Measurements from ENCODE around the gene GRM4. TPM values are rescaled to one million over a fixed set of nuclear protein-coding genes. Genes with fewer than 3 reads are reported as not detected.

The GRM4 gene
- total RNA-seq, 1 donor from 2014 or later: under 0.01 TPM

GRCh38 chr6:34085453-34086170 lies 60.3 kb downstream of the GRM4 start:
- no peak for DNase-seq (ENCODE audit: low read depth in 2 of 2)

DNA sequence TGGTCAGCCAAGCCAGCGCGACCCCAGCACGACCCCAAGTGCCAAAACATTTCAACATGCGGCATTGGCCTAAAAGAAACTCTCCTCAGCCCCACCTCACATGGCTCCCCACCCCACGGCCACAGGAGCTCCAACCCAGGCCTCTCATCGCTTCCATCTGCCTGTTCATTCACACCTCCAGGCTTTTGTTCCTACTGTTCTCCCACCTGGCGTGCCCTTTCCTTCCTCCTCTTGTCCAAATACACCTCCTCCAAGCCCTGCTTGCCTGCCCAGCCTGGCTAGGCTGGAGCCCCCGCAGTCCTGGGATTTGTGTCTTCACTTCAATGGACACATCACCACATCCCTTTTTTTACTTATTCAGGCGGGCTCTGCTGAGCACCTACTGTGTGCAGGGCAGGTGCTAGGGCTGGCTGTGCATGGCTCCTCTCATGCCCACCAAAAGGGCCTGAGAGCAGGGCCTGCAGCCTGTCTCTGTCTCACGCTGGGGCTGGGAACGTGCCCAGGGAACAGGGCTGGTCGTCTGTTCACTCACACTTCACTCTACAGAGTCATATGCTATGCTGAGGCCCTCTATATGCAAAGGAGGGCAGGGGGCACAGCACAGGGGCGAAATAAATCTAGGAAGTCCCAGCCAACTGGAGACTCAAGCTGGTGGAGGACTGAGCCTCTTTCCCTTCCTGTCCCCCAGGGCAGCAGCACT lies 61.1 kb downstream of the GRM4 start:
- DNase-seq (ENCODE audit: low read depth in 2 of 2): no peak

- DNase-seq (ENCODE audit: low read depth in 2 of 2): no peak
Observed at GRCh38 chr6:34082864-34083626, 62.8 kb downstream of the GRM4 start.

- no peak for DNase-seq (ENCODE audit: low read depth in 2 of 2)
Observed at GRCh38 chr6:34082348-34082747, 63.5 kb downstream of the GRM4 start.

DNA sequence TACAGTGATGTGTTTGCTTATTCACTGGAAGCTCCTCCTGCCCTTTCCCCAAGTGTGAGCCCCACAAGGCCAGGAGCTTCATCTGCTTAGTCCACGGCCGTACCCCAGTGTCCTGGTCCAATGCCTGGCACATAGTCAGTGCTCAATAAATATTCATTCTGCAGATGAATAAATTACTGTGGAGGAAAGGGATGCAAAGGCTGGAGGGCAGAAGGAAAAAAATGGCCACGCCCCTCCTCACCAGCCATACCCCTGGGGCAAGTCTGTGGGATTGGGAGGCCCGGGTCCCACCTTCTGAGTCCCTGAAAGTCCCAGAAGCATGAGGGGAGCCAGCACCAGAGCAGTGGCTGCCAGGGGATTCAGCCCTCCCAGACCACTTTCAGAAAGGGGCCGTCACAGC lies 65.5 kb downstream of the GRM4 start:
- DNase-seq (ENCODE audit: low read depth in 2 of 2): no peak

DNA sequence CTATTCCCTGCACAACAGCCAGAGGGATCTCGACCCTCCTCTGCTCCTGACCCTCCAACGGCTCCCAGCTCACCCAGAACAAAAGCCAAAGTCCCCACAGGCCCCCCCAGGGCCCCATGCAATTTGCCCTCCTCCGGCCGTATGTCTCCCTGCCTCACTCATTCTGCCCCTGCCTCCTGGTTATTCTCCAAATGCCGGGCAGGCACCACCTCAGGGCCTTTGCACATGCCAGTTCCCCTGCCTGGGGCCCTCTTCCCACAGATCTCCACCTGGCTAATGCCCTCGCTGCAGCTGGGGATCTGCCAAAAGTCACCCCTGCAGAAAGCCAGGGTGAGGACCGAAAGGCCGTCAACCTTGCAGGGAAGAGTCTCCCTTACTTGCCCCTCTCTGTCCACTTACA lies 66.0 kb downstream of the GRM4 start:
- DNase-seq (ENCODE audit: low read depth in 2 of 2): no peak

GRCh38 chr6:34075906-34076305 lies 70.0 kb downstream of the GRM4 start:
- DNase-seq (ENCODE audit: low read depth in 2 of 2): no peak

- DNase-seq (ENCODE audit: low read depth in 2 of 2): no peak
Observed at GRCh38 chr6:34074064-34074742, 71.7 kb downstream of the GRM4 start.

DNA sequence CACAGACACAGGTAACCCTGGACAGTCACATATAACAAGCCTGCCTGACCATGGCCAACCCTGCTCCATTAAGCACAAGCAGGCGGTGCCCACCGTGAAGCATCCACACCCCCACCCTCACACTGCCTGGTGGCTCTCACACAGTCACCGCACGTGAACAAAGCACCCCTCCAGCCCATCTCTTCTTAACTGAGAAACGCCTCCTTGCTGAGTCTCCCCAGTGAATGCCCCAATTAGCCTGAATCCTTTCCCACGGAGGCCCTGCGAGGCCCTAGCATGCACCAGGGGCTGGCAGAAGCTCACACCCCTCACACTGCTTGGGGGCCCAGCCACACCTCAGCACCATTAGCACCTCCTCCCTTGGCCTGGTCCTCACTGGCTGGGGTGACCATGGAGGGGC lies 72.3 kb downstream of the GRM4 start:
- no peak for DNase-seq (ENCODE audit: low read depth in 2 of 2)

- no peak for DNase-seq (ENCODE audit: low read depth in 2 of 2)
Observed at GRCh38 chr6:34072727-34073126, 73.2 kb downstream of the GRM4 start.

GRCh38 chr6:34071884-34072379 lies 74.0 kb downstream of the GRM4 start:
- DNase-seq (ENCODE audit: low read depth in 2 of 2): no peak

GRCh38 chr6:34071136-34071883 lies 74.6 kb downstream of the GRM4 start:
- DNase-seq (ENCODE audit: low read depth in 2 of 2): no peak

DNA sequence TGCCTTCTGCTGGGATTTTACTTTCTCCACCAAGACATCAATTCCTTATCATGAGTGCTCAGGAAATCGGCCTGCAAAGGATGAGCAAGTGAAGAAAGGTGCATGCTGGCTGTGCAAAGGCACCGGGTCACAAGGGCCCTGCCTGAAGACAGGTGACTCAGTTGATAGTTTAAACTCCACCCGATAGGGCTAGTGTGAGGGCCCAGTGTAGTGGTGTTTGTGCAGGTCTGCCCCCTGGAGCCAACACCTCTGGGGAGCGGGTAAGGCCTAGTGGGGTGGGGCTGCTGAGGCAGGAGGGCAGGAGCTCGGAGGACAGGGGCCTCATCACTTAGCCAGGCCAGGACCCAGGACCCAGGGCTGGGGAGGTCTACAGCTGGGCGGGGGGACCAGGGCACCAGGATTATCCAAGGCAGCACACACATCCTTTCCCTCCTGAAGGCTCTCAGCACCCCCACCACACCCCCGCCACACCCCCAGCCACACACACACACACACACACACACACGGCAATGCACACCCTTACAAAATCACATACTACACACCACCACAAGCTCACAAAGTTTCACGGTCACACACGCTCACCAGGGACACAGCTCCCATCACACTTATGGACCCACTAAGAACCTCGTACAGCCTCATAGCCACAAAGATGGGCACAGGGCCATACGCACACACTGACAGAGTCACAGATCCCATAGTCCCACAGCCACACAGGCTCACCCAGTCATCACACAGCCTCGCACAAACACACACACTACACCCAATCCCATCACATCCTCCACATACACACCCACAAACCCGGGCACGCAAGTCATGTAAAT lies 75.4 kb downstream of the GRM4 start:
- DNase-seq (ENCODE audit: low read depth in 2 of 2): no peak

- DNase-seq (ENCODE audit: low read depth in 2 of 2): no peak
Observed at GRCh38 chr6:34068462-34069044, 77.3 kb downstream of the GRM4 start.

DNA sequence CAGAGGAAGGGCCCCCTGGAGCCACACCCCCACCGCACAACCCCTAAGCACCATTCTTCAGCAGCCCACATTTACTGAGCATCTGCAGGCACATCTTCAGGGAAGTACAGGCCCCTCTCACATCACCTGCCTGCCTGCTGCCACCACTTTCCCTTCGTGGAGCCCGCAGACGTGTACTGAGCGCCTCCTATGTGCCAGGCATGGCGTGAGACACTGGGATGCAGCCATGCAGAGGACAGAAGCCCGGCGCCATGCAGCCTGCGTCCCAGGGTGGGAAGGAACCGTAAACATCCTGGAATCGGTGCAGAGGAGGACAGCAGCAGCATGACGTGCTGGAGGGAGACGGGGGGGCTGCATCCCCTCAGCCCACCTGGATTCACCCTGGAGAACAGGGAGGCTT lies 78.1 kb downstream of the GRM4 start:
- no peak for DNase-seq (ENCODE audit: low read depth in 2 of 2)

DNA sequence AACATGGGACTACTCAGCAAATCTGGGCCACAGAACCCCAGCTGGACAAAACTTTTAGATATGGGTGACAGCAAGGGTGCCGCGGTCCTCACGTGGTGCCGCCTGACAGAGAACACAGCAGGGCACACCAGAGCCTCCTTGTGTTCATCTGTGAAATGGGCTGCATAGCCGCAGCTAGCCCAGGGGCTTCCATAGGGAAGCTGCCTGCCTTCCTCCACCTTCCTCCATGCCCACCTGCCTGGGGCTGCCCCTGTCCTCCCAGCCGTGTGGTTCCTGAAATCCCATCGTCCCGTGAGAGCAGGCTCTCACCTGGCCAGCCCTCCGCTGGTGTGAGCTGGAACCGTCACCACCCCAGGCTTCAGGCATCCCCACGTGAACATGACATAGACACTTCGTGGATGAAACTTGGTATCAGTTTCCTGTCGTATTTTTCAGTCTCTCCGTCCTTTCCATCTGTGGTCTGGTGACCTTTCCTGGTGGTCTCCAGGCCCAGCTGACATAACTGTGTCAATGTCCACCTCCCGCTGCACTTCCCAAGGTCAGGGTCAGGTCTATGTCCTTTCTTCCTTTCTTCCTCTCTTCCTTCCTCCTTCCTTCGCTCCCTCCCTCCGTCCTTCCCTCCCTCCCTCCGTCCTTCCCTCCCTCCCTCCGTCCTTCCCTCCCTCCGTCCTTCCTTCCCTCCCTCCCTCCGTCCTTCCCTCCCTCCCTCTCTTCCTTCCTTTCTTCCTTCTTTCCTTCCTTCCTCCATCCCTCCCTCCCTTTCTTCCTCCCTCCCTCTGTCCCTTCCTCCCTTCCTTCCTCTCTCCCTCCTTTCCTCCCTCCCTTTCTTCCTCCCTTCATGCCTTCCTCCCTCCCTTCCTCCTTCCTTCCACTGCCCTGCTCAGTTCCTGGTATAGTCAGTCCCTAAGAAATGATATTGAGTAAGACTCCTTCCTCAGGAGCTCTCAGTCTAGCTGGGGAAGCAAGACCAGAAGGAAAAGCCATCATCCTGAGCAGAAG lies 78.8 kb downstream of the GRM4 start:
- DNase-seq (ENCODE audit: low read depth in 2 of 2): no peak

- no peak for DNase-seq (ENCODE audit: low read depth in 2 of 2)
Observed at GRCh38 chr6:34066218-34066571, 79.7 kb downstream of the GRM4 start.

DNA sequence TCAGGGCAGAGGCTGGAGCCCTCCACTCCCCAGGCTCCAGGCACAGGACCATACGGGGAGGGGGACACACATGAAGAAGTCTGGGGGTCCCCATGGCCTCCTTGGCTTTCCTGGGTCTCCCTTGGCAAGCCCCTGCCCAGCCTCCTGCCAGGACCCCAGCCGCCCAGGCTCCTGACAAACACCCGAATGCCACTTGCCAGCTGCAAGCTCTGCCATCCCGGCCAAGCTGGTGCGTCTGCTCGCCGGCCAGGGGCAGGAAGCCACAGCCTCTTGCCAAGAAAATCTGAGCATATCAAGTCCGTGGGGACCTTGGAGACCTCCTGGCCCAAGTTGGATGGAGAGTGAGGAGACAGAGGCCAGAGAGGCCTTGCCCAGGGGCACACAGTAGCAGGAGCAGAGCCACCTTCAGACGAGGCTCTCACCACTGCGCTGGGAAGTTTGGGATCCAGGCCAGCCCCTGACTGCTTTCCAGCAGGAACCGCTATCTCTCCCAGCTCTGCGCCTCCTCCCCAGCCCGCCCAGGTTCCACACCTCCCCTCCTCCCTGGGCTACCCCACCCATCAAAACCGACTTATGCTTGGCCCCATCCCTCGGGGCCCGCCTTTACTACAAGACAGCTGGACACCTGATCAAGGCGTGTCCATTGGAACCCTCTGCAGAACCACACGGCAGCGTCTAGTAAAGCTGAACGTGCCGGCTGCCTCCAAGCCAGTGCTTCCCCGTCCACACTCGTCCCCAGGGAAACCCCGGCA lies 80.2 kb downstream of the GRM4 start:
- no peak for DNase-seq (ENCODE audit: low read depth in 2 of 2)
